ENCODE results near the gene SKOR1. TPM values are rescaled to one million over a fixed set of nuclear protein-coding genes. Genes with fewer than 3 reads are reported as not detected.

SKOR1 gene
- total and polyA plus RNA-seq, 2 of the 13 experiments (the other 11 are each of a cell fraction or from before 2014, with no cell fraction given): 0.09 to 0.11 TPM

GRCh38 chr15:67820992-67821783, 4.1 kb upstream of the SKOR1 start (continued):
- TF ChIP-seq REST (IDR thresholded peaks at IDR 0.05; ENCODE audit: borderline replicate concordance in 1 of 2, low read depth in 1 of 2, low read length in 2 of 2) (peak in 1 of 2 experiments; percentile 95), RARA (CRISPR knock-in tag; IDR thresholded peaks at IDR 0.05) (peak; percentile 46), ZSCAN21 (CRISPR knock-in tag; IDR thresholded peaks at IDR 0.05; ENCODE audit: borderline replicate concordance) (peak; percentile 73), HMGA1 (CRISPR knock-in tag; conservative IDR thresholded peaks at IDR 0.05) (no peak), FOXO1 (CRISPR knock-in tag; IDR thresholded peaks at IDR 0.05) (0 out of 2 replicates have a peak, but pooled peaks have one; percentile 21), TMF1 (CRISPR knock-in tag; IDR thresholded peaks at IDR 0.05; ENCODE audit: low read depth) (peak; percentile 53; the same call in 1 of the 2 replicates)

- POLR2A ChIA-PET: no interaction called here
- Histone ChIP-seq H4K20me1 (ENCODE audit: insufficient read depth, low read length) (peaks cover 8% of the 10 kb centered on the region; the same call in 1 of the 2 replicates), H3K9me3 (ENCODE audit: low read length) (no peaks in the 10 kb centered on the region), H3K79me2 (ENCODE audit: insufficient read depth, low read length) (no peaks in the 10 kb centered on the region), H3K9ac (ENCODE audit: insufficient read depth, low read depth, low read length) (no peak overlapping the region), H3K4me2 (ENCODE audit: low read depth, low read length) (no peak overlapping the region), H3K36me3 (replicated peaks in 1 of 2; ENCODE audit: control insufficient read depth in 1 of 2, insufficient read depth in 2 of 2, low read length in 2 of 2) (no peaks in the 10 kb centered on the region), H3K27ac (ENCODE audit: extremely low read length, insufficient read depth, low read length) (no peak overlapping the region), H3K4me1 (ENCODE audit: insufficient read depth, low read length) (no peaks in the 10 kb centered on the region), H3K27me3 (ENCODE audit: control insufficient read depth in 1 of 2, insufficient read depth in 2 of 2, low read length in 2 of 2) (peaks cover 15 to 48% of the 10 kb centered on the region in 2 experiments), H3K4me3 (replicated peaks in 1 of 3; ENCODE audit: insufficient read depth in 1 of 3, low read depth in 2 of 3, low read length in 3 of 3) (no peak overlapping the region), H2AFZ (ENCODE audit: low read length) (no peak overlapping the region)
- no peak for DNase-seq (ENCODE audit: low spot score)
- no peak for ATAC-seq
- WGBS (ENCODE audit: low lambda C conversion rate): 50% methylated on average over 43 of the region's 43 CpGs
- TF ChIP-seq ZNF160 (CRISPR knock-in tag; IDR thresholded peaks at IDR 0.05): no peak
- TF ChIP-seq RNF2 (conservative IDR thresholded peaks at IDR 0.05; ENCODE audit: low read depth): no peak
- no peak for TF ChIP-seq ZNF619 (CRISPR knock-in tag; IDR thresholded peaks at IDR 0.05)
- TF ChIP-seq ZFP1 (CRISPR knock-in tag; IDR thresholded peaks at IDR 0.05): no peak
- TF ChIP-seq GPN1 (CRISPR knock-in tag; IDR thresholded peaks at IDR 0.05; ENCODE audit: borderline replicate concordance): no peak
- no peak for TF ChIP-seq HMG20A (CRISPR knock-in tag; IDR thresholded peaks at IDR 0.05; ENCODE audit: borderline replicate concordance)
- TF ChIP-seq E2F5 (CRISPR knock-in tag; conservative IDR thresholded peaks at IDR 0.05): no peak
- no peak for TF ChIP-seq SP5 (CRISPR knock-in tag; IDR thresholded peaks at IDR 0.05; ENCODE audit: borderline replicate concordance, low read depth)
- no peak for TF ChIP-seq ZSCAN20 (CRISPR knock-in tag; IDR thresholded peaks at IDR 0.05; ENCODE audit: borderline replicate concordance)
- TF ChIP-seq ZBTB25 (CRISPR knock-in tag; IDR thresholded peaks at IDR 0.05): no peak
- TF ChIP-seq ISX (CRISPR knock-in tag; conservative IDR thresholded peaks at IDR 0.05): no peak
- CTCF ChIA-PET (ENCODE audit: low intra/inter-chr PET ratio, low total read pairs): no interaction called here
- BruUV-seq (replicated peaks): no TSS peak
- intact Hi-C loops (cut with micrococcal nuclease; ENCODE audit: unreplicated experiment) (no loop called here), in situ Hi-C loops (cut with HindIII; ENCODE audit: extremely low pct_ligation_motif_present, low pct_unique_long_range_greater_than_20kb) (no loop called here)
- no peak for FAIRE-seq
Observed at GRCh38 chr15:67821784-67822440, 3.4 kb upstream of the SKOR1 start.

Measured in HepG2 (cell line).